Activated naive CD8-positive, alpha-beta T cell treated with anti-CD3 and anti-CD28 coated beads, Interleukin-2, amount 10 ng/mL, durations not matched to agents 7 days and 5 days (primary cell): ENCODE data around the gene OR8G5. TPM values are rescaled to one million over a fixed set of nuclear protein-coding genes. Genes with fewer than 3 reads are reported as not detected.
"Not testable (repeated sequence)": the region's sequence is repeated elsewhere in the genome, so short reads cannot be mapped to it uniquely, and the experiment has no call there.

Experiments
- ATAC-seq: fragments of 150-1000 bp; cut with Tn5 transposase; one replicate; pipeline ENCODE4 v1.10.0; 2021; ENCODE audit warnings: low read depth, moderate library complexity
- POLR2A ChIA-PET: fragments of 350-600 bp; sonication (Branson Sonifier 250); formaldehyde crosslinking; loops from one replicate; lab custom pipeline; 2021; ENCODE audit warnings: antibody characterized with exemption; lab: Charles Lee
- DNase-seq: peaks from one replicate; pipeline ENCODE4 v3.0.0; 2021
- H3K27ac Mint-ChIP-seq: one replicate; pipeline ENCODE4 v1.8.0; 2022; ENCODE audit warnings: mild to moderate bottlenecking, mixed read lengths
- H3K27me3 Mint-ChIP-seq: one replicate; pipeline ENCODE4 v1.8.0; 2022; ENCODE audit warnings: mild to moderate bottlenecking, moderate library complexity, mixed read lengths
- H3K36me3 Mint-ChIP-seq: one replicate; pipeline ENCODE4 v1.8.0; 2021; ENCODE audit warnings: mild to moderate bottlenecking, mixed read lengths
- H3K4me1 Mint-ChIP-seq: one replicate; pipeline ENCODE4 v1.8.0; 2021; ENCODE audit warnings: mixed read lengths
- H3K4me3 Mint-ChIP-seq: one replicate; pipeline ENCODE4 v1.8.0; 2022; ENCODE audit warnings: mild to moderate bottlenecking, moderate library complexity, mixed read lengths
- H3K9me3 Mint-ChIP-seq: one replicate; pipeline ENCODE4 v1.8.0; 2021; ENCODE audit warnings: mixed read lengths
- total RNA-seq, 2 experiments: library from RNA; stranded (reverse); gene quantifications; one replicate each; pipeline ENCODE4 v1.2.3, GENCODE V29; 2021

Gene OR8G5
- total RNA-seq, 2 experiments from 2014 or later, result not detected

- H3K36me3 Mint-ChIP-seq, ATAC-seq, H3K4me3 Mint-ChIP-seq, POLR2A ChIA-PET, H3K27me3 Mint-ChIP-seq, H3K4me1 Mint-ChIP-seq, H3K9me3 Mint-ChIP-seq, DNase-seq, H3K27ac Mint-ChIP-seq: not testable (repeated sequence)
Observed at GRCh38 chr11:124249869-124250268, 6.3 kb upstream of the OR8G5 start.

GRCh38 chr11:124265041-124265440, 8.9 kb downstream of the OR8G5 start:
- H3K4me3 Mint-ChIP-seq, ATAC-seq, H3K36me3 Mint-ChIP-seq, H3K27ac Mint-ChIP-seq, H3K4me1 Mint-ChIP-seq, DNase-seq, H3K9me3 Mint-ChIP-seq, POLR2A ChIA-PET, H3K27me3 Mint-ChIP-seq: not testable (repeated sequence)

GRCh38 chr11:124270886-124271285, 14.7 kb downstream of the OR8G5 start:
- H3K36me3 Mint-ChIP-seq, POLR2A ChIA-PET, H3K27me3 Mint-ChIP-seq, H3K4me3 Mint-ChIP-seq, ATAC-seq, H3K9me3 Mint-ChIP-seq, H3K27ac Mint-ChIP-seq, H3K4me1 Mint-ChIP-seq, DNase-seq: not testable (repeated sequence)

GRCh38 chr11:124274000-124274399, 17.8 kb downstream of the OR8G5 start:
- POLR2A ChIA-PET, result no interaction called here
- Mint-ChIP-seq H3K36me3 (no peaks in the 10 kb centered on the region), H3K4me1 (peaks cover 2% of the 10 kb centered on the region), H3K4me3 (no peak overlapping the region), H3K9me3 (no peaks in the 10 kb centered on the region), H3K27me3 (no peaks in the 10 kb centered on the region), H3K27ac (no peak overlapping the region)
- ATAC-seq (no peak), DNase-seq (no peak)

- DNase-seq (no peak), ATAC-seq (peak; percentile 36)
- POLR2A ChIA-PET, result no interaction called here
- Mint-ChIP-seq H3K4me3 (no peak overlapping the region), H3K27me3 (no peaks in the 10 kb centered on the region), H3K4me1 (peaks cover 2% of the 10 kb centered on the region), H3K9me3 (peaks cover 3% of the 10 kb centered on the region), H3K27ac (no peak overlapping the region), H3K36me3 (no peaks in the 10 kb centered on the region)
Observed at GRCh38 chr11:124276081-124276480, 19.9 kb downstream of the OR8G5 start.

- no peak for ATAC-seq
- DNase-seq, result no peak
- POLR2A ChIA-PET, result no interaction called here
- H3K27ac Mint-ChIP-seq, result no peak overlapping the region
- H3K36me3 Mint-ChIP-seq, result no peaks in the 10 kb centered on the region
- no peaks in the 10 kb centered on the region for H3K27me3 Mint-ChIP-seq
- H3K4me1 Mint-ChIP-seq, result peaks cover 2% of the 10 kb centered on the region
- peaks cover 3% of the 10 kb centered on the region for H3K9me3 Mint-ChIP-seq
- no peak overlapping the region for H3K4me3 Mint-ChIP-seq
Observed at GRCh38 chr11:124277207-124277606, 21.0 kb downstream of the OR8G5 start.

GRCh38 chr11:124277804-124278203, 21.6 kb downstream of the OR8G5 start:
- POLR2A ChIA-PET, result no interaction called here
- ATAC-seq (no peak), DNase-seq (no peak)
- no peak overlapping the region for H3K4me3 Mint-ChIP-seq
- H3K4me1 Mint-ChIP-seq, result peaks cover 2% of the 10 kb centered on the region
- no peaks in the 10 kb centered on the region for H3K36me3 Mint-ChIP-seq
- H3K9me3 Mint-ChIP-seq, result peaks cover 3% of the 10 kb centered on the region
- no peaks in the 10 kb centered on the region for H3K27me3 Mint-ChIP-seq
- no peak overlapping the region for H3K27ac Mint-ChIP-seq

- DNase-seq (no peak), ATAC-seq (no peak)
- H3K9me3 Mint-ChIP-seq, result peaks cover 3% of the 10 kb centered on the region
- H3K27me3 Mint-ChIP-seq, result no peaks in the 10 kb centered on the region
- H3K4me1 Mint-ChIP-seq, result peaks cover 2% of the 10 kb centered on the region
- H3K4me3 Mint-ChIP-seq, result no peak overlapping the region
- no peak overlapping the region for H3K27ac Mint-ChIP-seq
- POLR2A ChIA-PET, result no interaction called here
- H3K36me3 Mint-ChIP-seq, result no peaks in the 10 kb centered on the region
Observed at GRCh38 chr11:124278261-124278660, 22.1 kb downstream of the OR8G5 start.

GRCh38 chr11:124285610-124286344, 29.6 kb downstream of the OR8G5 start:
- H3K27me3 Mint-ChIP-seq, result no peaks in the 10 kb centered on the region
- no peaks in the 10 kb centered on the region for H3K9me3 Mint-ChIP-seq
- H3K4me3 Mint-ChIP-seq, result no peak overlapping the region
- DNase-seq (no peak), ATAC-seq (no peak)
- H3K4me1 Mint-ChIP-seq, result no peaks in the 10 kb centered on the region
- POLR2A ChIA-PET, result no interaction called here
- no peak overlapping the region for H3K27ac Mint-ChIP-seq
- no peaks in the 10 kb centered on the region for H3K36me3 Mint-ChIP-seq

GRCh38 chr11:124294687-124295086, 38.5 kb downstream of the OR8G5 start:
- Mint-ChIP-seq H3K36me3 (no peaks in the 10 kb centered on the region), H3K9me3 (no peaks in the 10 kb centered on the region), H3K27me3 (no peaks in the 10 kb centered on the region), H3K4me1 (no peaks in the 10 kb centered on the region), H3K27ac (no peak overlapping the region), H3K4me3 (no peak overlapping the region)
- ATAC-seq (no peak), DNase-seq (no peak)
- POLR2A ChIA-PET, result no interaction called here

- Mint-ChIP-seq H3K4me1 (no peaks in the 10 kb centered on the region), H3K27me3 (no peaks in the 10 kb centered on the region), H3K4me3 (no peak overlapping the region), H3K27ac (no peak overlapping the region), H3K9me3 (no peaks in the 10 kb centered on the region), H3K36me3 (no peaks in the 10 kb centered on the region)
- ATAC-seq (no peak), DNase-seq (no peak)
- POLR2A ChIA-PET, result no interaction called here
Observed at GRCh38 chr11:124296016-124296415, 39.8 kb downstream of the OR8G5 start.

- no peaks in the 10 kb centered on the region for H3K9me3 Mint-ChIP-seq
- no peaks in the 10 kb centered on the region for H3K4me1 Mint-ChIP-seq
- H3K27me3 Mint-ChIP-seq, result no peaks in the 10 kb centered on the region
- H3K4me3 Mint-ChIP-seq, result no peak overlapping the region
- POLR2A ChIA-PET, result no interaction called here
- no peaks in the 10 kb centered on the region for H3K36me3 Mint-ChIP-seq
- no peak overlapping the region for H3K27ac Mint-ChIP-seq
- ATAC-seq (no peak), DNase-seq (no peak)
Observed at GRCh38 chr11:124297921-124298320, 41.7 kb downstream of the OR8G5 start.

GRCh38 chr11:124301548-124301947, 45.4 kb downstream of the OR8G5 start:
- POLR2A ChIA-PET, result no interaction called here
- Mint-ChIP-seq H3K4me1 (no peaks in the 10 kb centered on the region), H3K27me3 (no peaks in the 10 kb centered on the region), H3K27ac (no peak overlapping the region), H3K36me3 (no peaks in the 10 kb centered on the region), H3K4me3 (no peak overlapping the region), H3K9me3 (no peaks in the 10 kb centered on the region)
- DNase-seq, result no peak
- no peak for ATAC-seq

GRCh38 chr11:124302347-124303125, 46.4 kb downstream of the OR8G5 start:
- no peaks in the 10 kb centered on the region for H3K4me1 Mint-ChIP-seq
- no peak for DNase-seq
- POLR2A ChIA-PET, result no interaction called here
- H3K27me3 Mint-ChIP-seq, result no peaks in the 10 kb centered on the region
- no peak overlapping the region for H3K4me3 Mint-ChIP-seq
- H3K9me3 Mint-ChIP-seq, result no peaks in the 10 kb centered on the region
- ATAC-seq, result no peak
- H3K36me3 Mint-ChIP-seq, result no peaks in the 10 kb centered on the region
- H3K27ac Mint-ChIP-seq, result no peak overlapping the region
